NCI-H1930 (cell line): ENCODE data around the gene NDC1.
"Not testable (repeated sequence)": the region's sequence is repeated elsewhere in the genome, so short reads cannot be mapped to it uniquely, and the experiment has no call there.

Experiments
- DNase-seq, 2 experiments: peaks; one replicate each; lab custom pipeline; 2025; lab: John Stamatoyannopoulos, UW

NDC1 gene

DNA sequence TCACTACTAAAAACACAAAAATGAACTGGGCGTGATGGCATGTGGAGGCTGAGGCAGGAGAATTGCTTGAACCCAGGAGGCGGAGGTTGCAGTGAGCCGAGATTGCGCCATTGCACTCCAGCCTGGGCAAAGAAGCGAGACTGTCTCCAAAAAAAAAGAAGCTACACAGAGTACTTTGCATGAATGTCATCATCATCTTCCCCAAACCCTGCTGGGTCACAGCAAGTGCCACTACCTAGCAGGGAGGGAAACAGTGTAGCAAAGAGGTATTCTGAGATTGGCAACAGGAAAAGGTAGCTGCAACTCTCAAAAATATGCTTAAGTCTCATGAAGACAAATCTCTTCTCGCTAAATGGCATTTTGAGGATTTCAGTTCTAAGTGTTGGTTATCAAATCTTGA is 12.8 kb downstream of the NDC1 start:
- no peak for DNase-seq

DNA sequence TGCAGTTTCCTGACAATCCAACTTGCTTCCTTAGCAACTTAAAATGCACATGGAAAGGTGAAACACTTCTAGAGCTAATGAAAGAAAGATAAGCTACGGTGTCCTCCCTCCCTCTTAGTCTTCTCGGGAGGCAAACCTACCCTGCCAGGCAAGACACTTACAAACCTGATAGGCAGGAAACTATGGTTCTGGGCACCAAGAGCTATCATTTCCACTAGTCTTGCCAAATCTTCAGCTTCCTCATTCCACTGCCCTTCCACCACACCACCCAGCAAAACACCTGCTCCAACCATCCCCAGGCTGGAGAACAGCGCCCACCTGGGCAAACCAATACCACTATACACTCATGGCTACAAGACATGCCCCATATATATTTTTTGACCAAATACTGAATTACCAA is 15.2 kb downstream of the NDC1 start:
- no peak for DNase-seq

DNA sequence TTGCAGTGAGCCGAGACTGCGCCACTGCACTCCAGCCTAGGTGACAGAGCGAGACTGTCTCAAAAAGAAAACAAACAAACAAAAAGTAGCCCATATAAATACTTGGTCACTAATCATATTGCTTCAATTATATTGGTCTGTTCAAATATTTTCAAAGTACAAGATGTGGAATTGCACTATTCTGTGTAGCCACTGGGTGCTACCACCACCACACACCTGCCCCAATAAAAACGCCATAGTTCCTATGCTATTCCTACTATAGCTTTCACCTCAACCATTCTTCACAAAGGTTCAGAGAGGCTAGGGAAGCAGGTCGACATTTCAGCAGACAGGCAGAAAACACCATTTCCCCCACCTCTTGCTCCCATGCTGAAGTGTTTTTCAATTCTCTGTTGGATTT is 16.7 kb downstream of the NDC1 start:
- DNase-seq, result no peak

DNA sequence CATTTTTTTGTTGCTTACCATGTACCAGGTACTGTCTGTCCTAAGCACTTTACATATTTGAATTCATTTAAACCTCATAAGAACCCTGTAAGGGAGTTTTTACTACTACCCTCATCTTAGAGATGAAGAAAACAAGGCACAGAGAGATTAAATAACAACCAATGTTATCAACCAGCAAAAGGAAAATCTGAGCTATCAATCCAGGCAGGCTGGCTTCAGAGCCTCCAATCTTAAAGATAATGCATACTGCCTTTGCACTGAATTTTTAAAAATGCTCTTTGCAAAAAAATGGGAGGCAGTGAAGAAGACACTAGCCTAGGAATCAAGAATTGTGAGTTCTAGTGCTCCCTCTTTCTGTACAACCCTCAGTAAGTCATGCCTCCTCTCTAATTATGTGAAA is 18.7 kb downstream of the NDC1 start:
- DNase-seq, result no peak

DNA sequence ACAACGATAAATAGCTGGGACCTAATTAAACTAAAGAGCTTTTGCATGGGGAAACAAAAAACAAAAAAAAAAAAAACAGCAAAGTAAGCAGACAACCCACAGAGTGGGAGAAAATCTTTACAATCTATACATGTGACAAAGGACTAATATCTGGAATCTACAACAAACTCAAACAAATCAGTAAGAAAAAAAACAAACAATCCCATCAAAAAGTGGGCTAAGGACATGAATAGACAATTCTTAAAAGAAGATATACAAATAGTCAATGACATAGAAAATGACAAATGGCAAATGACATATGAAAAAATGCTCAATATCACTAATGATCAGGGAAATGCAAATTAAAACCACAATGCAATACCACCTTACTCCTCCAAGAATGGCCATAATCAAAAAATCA is 21.5 kb downstream of the NDC1 start:
- not testable (repeated sequence) for DNase-seq

DNA sequence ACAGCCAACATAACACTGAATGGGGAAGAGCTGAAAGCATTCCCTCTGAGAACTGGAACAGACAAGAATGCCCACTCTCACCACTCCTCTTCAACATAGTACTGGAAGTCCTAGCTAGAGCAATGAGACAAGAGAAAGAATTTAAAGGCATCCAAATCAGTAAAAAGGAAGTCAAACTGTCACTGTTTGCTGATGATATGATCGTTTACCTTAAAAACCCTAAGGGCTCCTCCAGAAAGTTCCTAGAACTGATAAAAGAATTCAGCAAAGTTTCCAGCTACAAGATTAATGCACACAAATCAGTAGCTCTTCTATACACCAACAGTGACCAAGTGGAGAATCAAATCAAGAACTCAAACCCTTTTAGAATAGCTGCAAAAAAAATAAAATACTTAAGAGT is 22.6 kb downstream of the NDC1 start:
- not testable (repeated sequence) for DNase-seq

DNA sequence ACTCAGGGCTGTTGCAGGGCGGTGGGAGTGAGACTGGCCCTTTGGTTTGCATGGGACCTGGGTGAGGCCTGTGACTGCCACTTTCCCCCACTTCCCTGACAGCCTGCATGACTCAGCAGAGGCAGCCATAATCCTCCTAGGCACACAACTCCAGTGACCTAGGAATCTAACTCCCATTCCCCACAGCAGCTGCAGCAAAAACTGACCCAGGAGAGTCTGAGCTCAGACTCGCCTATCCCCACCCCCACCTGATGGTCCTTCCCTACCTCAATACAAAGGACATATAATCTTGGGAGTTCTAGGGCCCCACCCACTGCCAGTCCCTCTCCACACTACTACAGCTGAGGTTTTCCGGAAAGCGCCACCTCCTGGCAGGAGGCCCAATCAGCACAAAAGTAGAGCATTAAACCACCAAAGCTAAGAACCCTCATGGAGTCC is 26.7 kb downstream of the NDC1 start:
- DNase-seq, result no peak

DNA sequence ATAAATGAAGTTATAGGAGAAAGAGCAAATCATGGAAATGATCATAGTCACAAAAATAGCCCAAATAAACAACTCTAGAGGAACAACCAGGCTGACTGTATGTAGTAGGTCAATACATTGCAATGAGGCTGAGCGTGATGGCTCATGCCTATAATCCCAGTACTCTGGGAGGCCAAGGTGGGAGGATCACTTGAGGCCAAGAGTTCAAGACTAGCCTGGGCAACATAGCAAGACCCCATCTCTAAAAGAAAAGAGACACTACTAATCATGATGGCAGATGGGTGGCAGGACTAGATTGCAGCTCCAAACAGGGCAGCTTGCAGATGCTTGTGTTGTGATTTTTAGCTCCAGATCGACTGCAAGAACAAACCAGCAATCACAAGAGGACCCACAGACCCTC is 27.6 kb downstream of the NDC1 start:
- DNase-seq, result no peak

DNA sequence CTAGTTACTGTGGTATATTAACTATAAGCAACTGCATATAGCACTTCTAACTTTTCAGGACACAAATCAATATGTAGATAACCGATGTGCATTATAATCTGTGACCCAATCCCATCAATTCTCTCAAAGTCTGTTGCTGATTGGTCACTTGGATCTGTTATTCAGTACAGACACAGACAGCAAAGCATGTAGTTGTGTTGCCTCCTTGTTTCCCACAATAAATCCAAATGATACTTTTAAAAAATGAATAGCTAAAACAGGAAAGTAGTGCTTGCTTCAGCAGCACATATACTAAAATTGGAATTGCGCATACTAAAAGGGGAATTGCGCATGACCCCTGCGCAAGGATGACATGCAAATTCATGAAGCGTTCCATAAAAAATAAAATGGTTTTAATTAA is 28.1 kb downstream of the NDC1 start:
- no peak for DNase-seq

DNA sequence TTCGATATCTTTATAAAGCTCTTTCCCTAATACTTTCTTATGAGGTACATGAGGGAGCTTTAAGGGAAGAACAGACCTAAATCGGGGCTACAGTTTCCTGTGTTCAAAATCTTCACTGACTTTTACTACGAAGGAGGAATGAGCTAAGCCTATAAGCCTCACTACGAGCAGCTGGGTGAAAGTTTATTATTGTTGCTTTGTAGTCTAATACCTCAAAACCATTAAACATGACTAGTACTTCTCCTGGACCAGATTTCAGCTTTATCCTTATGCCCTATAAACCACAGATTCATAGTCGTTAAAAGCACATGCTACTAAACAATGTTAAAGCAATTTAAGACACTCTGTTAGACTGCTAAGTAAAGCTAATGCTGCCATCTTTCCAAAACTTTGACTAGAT is 30.2 kb downstream of the NDC1 start:
- DNase-seq, result no peak

DNA sequence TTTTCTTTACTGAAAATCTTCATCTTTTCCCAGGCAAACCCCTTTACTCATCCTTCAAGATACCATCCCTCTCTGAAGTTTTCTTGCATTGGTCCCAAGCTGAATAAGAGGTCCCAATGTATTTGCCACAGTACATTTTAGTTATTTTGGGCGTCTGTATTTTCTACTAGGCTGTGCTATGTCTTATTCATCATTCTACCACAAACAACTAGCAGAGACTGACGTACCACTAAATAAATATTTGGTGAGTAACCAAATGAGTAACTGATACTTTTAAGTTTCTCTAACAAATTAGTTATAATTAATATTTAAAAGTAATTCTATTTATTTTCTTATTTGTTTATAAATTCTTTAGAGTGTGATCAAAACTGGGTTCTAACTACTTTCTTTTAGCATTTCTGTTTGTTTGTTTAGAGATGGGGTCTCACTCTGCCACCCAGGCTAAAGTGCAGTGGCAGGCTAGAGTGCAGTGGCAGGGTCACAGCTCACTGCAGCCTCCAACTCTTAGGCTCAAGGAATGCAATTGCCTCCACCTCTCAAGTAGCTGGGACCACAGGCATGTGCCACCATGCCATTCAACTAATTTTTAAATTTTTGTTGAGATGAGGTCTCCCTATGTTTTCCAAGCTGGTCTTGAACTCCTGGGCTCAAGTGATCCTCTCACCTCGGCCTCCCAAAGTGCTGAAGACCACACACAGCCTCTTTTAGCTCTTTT is 33.1 kb downstream of the NDC1 start:
- DNase-seq, result no peak

DNA sequence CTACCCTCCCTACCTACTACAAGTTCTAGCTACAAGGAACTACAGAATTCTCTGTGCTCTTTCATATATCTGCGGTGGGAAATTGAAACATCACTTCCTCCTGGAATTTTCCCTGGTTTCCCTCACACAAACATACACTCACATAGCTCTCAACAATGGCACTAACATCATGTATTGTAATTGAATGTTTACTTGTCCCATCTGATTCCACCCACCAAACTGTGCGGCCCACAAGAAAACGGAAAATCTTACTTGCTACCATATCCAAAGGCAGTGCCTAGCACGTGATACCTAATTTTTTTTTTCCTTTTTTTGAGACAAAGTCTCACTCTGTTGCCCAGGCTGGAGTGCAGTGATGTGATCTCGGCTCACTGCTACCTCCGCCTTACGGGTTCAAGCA is 33.9 kb downstream of the NDC1 start:
- DNase-seq, result no peak

DNA sequence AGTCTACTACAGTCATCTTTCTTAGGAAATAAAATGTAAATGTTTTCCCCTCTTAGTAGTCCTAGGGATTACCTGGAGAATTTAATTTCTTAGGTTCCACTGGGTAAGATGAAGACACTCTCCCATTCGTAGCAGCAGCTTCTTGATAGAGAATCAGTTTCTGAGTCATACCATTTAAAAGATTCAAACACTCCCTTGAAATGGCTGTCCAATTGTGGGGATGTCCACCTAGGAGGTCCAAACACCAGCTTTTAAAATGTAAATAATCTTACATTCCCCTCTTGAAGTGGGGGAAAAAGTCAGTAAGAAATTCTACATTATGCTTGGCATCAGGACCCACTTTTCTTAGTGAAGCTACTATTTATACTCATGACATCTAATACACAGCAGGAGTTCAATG is 37.5 kb downstream of the NDC1 start:
- DNase-seq, result no peak

DNA sequence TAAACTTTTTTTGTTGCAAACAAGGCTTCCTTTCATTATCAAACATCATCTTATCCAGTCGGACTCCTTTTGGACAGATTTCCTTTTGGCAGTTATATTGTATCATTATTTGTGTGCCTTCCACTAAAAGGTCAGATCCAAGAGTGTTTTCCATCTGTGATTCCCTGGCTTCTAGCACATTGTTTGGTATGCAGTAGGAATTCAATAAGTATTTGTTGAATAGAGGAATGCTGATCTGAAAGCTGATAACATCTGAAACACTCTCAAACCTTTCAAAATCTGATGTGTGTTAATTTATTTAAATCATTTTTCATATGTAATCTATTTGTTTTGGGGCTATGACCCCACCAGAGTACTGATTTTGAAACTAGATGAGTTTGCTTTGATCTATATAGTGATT is 39.0 kb downstream of the NDC1 start:
- no peak for DNase-seq

DNA sequence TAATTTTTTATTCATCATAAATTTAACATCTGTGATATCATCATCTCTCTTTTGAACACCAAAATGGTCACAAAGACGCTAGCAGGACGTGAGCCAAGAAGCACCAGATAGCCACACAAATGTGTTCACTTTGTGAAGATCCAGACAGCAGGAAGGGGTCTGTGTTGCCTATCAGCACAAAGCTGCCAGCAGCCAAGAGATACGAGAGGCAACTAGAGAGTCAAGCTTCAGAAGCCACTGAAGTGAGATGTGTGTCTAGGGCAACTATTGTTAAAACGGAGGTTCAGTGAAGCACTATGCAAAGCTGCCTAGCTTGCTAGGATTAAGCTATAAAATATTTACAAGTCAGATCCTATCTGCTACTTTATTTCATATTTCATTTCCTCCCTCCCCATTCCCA is 45.3 kb downstream of the NDC1 start:
- no peak for DNase-seq

DNA sequence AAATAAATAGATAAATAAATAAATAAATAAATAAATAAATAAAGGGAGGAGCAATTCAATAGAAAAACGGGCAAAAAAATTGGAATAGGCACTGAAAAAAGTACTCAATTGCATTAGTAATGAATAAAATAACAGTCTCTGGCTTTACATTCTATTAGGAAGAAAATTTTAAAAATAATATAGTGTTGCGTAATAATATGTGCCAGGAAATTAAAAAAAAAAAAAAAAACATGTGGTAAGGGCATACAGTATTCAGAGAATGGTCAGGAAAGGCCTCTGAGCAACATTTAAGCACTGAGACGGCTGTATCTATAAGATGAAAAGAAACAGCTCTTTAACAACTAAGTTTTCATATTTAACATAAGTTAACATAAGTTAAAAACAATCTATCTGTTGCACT is 50.4 kb downstream of the NDC1 start:
- no peak for DNase-seq

DNA sequence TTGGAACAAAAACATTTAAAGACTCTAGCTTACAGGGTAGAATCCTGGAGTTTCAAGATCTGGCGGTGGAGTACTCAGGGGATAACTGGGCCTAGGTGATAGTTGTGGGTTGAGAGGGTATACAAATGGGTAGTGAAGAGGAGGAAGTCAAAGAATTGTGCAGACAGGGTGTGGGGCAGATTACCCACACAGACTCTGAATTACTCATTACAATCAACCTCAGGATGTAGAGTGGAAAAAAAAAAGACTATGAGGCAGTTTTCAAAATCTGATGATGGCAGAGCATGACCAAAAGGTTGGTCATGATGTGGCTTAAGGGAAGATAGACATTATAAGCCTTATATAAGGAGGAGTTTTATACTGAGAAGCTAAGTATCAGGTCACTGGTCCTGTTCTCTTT is 55.0 kb downstream of the NDC1 start:
- no peak for DNase-seq

DNA sequence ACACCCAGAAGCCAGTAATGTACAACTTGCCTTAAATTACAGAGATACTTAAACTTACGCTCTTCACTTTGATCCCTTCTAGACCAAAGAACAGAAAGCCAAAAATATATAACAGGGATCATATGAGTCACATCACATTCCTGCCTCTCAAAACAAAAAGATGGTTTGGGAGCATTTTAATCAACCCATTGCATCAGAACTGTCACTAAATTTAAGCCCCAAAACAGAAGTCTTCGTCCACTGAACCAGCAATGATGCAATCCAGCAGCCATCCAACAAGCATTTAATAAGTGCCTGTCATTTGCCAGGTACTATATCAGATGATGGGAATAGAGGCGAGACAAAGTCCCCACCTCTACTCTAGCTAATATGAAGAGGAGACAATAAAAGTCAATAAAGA is 56.4 kb downstream of the NDC1 start:
- no peak for DNase-seq

DNA sequence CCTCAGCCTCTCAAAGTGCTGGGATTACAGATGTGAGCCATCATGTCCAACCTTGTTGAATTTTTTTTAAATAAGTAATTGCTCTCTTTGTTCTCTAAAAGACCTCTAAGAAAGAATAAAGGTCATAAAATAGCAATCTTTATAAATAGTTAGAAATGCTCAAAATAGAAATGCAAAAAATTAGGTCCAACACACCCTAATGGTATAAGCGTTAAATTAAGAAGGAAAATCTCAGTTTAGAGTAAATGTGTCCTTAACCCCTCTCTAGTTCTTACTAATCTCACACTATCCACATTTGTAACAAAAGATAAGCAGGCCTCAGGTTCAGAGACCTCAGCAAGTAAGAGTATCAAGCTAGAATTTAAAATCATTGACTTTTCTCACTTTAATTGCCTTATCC is 60.8 kb downstream of the NDC1 start:
- no peak for DNase-seq

DNA sequence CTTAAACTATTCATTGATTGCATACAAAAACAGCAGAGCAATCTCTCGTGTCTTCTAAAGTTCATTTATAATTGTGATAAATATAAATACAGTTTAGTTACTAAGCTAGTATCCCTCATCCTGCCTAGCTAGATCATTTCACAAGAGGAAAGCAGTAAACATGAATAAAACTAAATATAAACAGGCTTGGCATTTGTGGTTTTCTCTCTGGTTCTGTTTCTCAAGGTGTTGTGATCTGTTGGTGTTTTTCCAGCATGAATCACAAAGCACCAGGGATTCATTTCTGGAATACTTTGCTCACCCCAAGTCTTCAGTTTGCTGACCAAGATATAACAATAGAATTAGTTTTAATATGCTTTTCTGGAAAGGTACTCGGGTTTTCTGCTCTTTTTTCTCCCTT is 66.4 kb downstream of the NDC1 start:
- DNase-seq, result no peak

DNA sequence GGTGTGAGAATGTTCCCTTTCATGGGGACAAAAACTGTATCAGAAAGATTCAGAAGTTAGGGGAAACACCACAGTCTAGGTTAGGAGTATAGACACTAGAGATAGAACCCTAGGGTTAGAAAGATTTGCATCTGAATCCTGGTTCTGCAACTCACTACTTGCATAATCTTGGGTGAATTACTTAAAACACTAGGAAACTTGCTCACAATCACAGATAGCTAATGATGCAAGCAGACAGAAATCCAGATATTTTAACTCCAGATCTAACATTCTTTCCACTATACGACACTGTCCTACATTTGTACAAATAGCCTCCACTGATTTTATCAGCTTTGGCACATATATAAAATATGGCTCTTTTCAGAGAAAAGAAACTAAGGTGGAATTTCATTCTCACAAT is 68.3 kb downstream of the NDC1 start:
- DNase-seq, result no peak

DNA sequence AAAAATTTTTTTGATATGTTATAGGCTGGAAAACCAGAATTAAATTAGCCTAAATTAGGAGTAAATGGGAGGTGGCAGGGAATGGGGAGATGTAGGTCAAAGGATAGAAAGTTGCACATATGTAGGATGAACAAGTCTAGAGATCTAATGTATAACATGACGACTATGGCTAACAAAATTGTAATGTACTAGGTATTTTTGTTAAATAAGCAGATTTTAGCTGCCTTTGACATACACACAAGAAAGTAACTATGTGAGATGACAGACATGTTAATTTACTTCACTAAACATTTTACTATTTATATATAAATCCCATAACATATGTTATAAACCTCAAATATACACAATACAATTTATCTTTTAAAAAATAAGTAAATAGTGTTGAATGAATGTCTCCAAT is 68.9 kb downstream of the NDC1 start:
- DNase-seq, result no peak

DNA sequence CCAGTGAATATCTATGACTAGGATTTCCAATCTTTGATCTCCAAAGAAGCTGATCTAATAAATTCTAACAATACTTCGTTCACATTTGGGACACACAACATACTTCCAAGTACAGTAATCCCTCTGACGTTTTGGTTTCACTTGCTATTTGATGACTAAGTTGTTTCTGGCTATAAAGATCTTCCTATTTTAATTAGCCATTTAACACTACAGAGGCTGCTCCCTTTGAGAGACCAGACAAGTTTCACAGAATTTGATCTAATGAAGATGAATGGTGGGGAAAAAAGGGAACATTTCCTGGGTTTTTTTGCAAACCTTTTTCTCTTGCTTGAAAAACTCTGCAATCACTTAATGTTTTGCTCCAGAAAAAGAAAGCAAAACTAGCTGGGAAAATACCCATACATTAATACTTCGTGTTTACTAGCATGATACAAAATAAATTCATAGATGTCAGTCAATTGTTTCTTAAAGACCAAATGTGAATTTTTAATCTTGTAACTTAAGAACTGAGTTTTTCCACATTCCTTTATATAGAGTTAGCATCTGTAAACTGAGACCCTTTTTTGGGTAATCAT is 71.2 kb downstream of the NDC1 start:
- no peak for DNase-seq

DNA sequence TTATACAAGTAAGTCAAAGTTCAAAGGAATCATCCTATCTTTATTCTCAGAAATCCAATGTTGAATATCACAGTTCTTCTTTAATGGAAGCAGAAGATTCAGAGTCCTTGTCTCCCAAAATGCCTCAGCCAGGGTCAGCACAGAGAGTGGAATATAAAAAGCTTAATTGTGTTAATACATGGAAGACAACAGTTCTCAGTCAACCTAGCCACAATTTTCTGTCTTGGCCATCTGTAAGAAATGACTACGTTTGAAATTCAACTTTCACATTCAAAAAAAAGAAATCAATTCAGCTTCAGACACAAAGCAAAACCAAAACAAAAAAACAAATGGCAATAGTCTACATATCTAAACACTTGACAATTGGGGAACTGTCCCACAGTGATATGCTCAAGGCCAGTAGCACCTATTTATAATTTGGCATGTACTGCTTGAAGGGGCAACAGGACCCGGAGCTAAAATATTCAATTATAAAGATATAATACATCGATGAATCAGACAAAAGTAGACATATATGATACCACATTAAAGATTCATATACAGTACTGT is 71.8 kb downstream of the NDC1 start:
- no peak for DNase-seq
